Stomach (tissue), 9 donors: ENCODE results near the gene PTGDS. TPM values are rescaled to one million over a fixed set of nuclear protein-coding genes. Genes with fewer than 3 reads are reported as not detected.
A peak's percentile ranks its signal among the peaks of the same experiment; 100 is the strongest.

Experiments used
- DNase-seq, 2 donors: peaks; one replicate each; pipeline versions ENCODE4 v3.0.0 to v3.0.0-alpha.2; 2013 to 2019
- H3K27ac ChIP-seq, 5 donors: fragments of 200-600 bp in 4 of 5; sonication (generic) in 4 of 5; one replicate each; pipeline ENCODE4 v1.5.1; 2013 to 2019; ENCODE audit warnings: mild to moderate bottlenecking in 1 of 5, moderate library complexity in 1 of 5
- H3K27me3 ChIP-seq, 3 donors: fragments of 200-600 bp; sonication (generic); one replicate each; pipeline ENCODE4 v1.5.1; 2017 to 2019; ENCODE audit warnings: mixed run types in 1 of 3
- H3K36me3 ChIP-seq, 4 donors: fragments of 200-600 bp; sonication (generic); 1 replicate in 3 of 4; 2 replicates in 1 of 4; pipeline ENCODE4 v1.5.1; 2016 to 2019
- H3K4me1 ChIP-seq, 4 donors: fragments of 200-600 bp; sonication (generic); one replicate each; pipeline ENCODE4 v1.5.1; 2016 to 2019
- H3K4me3 ChIP-seq, 4 donors: fragments of 200-600 bp; sonication (generic) in 3 of 4; one replicate each; pipeline ENCODE4 v1.5.1; 2016 to 2019; ENCODE audit warnings: mild to moderate bottlenecking in 1 of 4
- H3K9me3 ChIP-seq, 4 donors: fragments of 200-600 bp; sonication (generic); one replicate each; pipeline ENCODE4 v1.5.1; 2016 to 2019
- CTCF ChIP-seq, 7 experiments: fragments of 450-650 bp in 4 of 7; fragments of 200-600 bp in 3 of 7; sonication (generic) in 3 of 7; IDR thresholded peaks; one replicate each; pipeline ENCODE4 v1.5.1; 2016 to 2019; ENCODE audit warnings: antibody characterized with exemption in 7 of 7, control low read depth in 2 of 7, mild to moderate bottlenecking in 1 of 7
- EP300 ChIP-seq: sonication (generic); formaldehyde crosslinking; IDR thresholded peaks from one replicate; pipeline ENCODE4 v1.6.1; 2017; ENCODE audit warnings: antibody characterized with exemption
- POLR2A ChIP-seq, 4 donors: fragments of 450-650 bp; IDR thresholded peaks; one replicate each; pipeline ENCODE4 v1.6.1; 2016; ENCODE audit warnings: antibody characterized with exemption in 4 of 4, control low read depth in 2 of 4, mild to moderate bottlenecking in 1 of 4, moderate library complexity in 1 of 4
- POLR2AphosphoS5 ChIP-seq, 3 donors: sonication (generic); formaldehyde crosslinking; IDR thresholded peaks; one replicate each; pipeline ENCODE4 v1.6.1; 2016; ENCODE audit warnings: antibody characterized with exemption in 3 of 3
- WGBS, 5 donors: extraction: QIAGEN DNeasy Blood & Tissue Kit in 3 of 5; methylation state at CpG; one replicate each; pipeline versions ENCODE4 v1.1.5 to v1.1.7; 2013 to 2018; 5-methylcytosine and 5-hydroxymethylcytosine counted together
- intact Hi-C: fragments of 100-400 bp; cut with DNase I; formaldehyde crosslinking; loops from one replicate; pipeline ENCODE4 v1.15.1; 2023; ENCODE audit warnings: low total_unique reads
- polyA plus RNA-seq, 3 donors: library from polyadenylated mRNA; stranded (reverse); fragments of 200-250 nt; gene quantifications; one replicate each; pipeline ENCODE4 v1.2.3, GENCODE V29; 2013
- total RNA-seq, 5 donors: library from RNA; depleted of rRNA; stranded (reverse); fragments of >200 nt; gene quantifications; one replicate each; pipeline versions ENCODE4 v1.1.0 to v1.2.3, GENCODE V29; 2014 to 2016
- donor health status: healthy with polysubstance abuse.
- donor health status: Bipolar disorder and iron deficiency.
- donor health status: healthy.

Gene PTGDS
- total and polyA plus RNA-seq, 8 donors = 2.3 to 64.4 (median 30.6) TPM

- H3K36me3 ChIP-seq = no peaks in the 10 kb centered on the region
- TF ChIP-seq POLR2A (IDR thresholded peaks at IDR 0.05) (no peak), EP300 (no peak), CTCF (IDR thresholded peaks at IDR 0.05) (peak in 2 of 7 experiments; percentile 6 to 24)
- WGBS, 5 donors = 0 to 7% (median 1%) methylated on average over 5 to 97 of the region's 98 CpGs
- intact Hi-C loops = loop anchor here (10.0 kb wide), 1 partner anchor 74 kb away; the partner anchor contains the start of gene LCN12
- no peaks in the 10 kb centered on the region for H3K9me3 ChIP-seq
- H3K4me1 ChIP-seq = peaks cover 40 to 82% (median 64%) of the 10 kb centered on the region in 4 donors
- DNase-seq = peak; percentile 78 to 89
- no peaks in the 10 kb centered on the region for H3K27me3 ChIP-seq
- H3K27ac ChIP-seq = peak overlapping the region; percentile 54 to 81 (median 64)
- H3K4me3 ChIP-seq = peak overlapping the region; percentile 57 to 69 (median 64)
Observed at GRCh38 chr9:137028263-137029057, 51.2 kb downstream of the PTGDS start.

- intact Hi-C loops = loop anchor here (10.0 kb wide), 1 partner anchor 74 kb away; the partner anchor contains the start of gene LCN12
- Histone ChIP-seq H3K4me1 (peaks cover 40 to 75% (median 60%) of the 10 kb centered on the region in 4 donors), H3K27me3 (peaks cover 0 to under 1% (median 0%) of the 10 kb centered on the region in 3 donors), H3K9me3 (no peaks in the 10 kb centered on the region), H3K27ac (peak overlapping the region; percentile 54 to 81 (median 64)), H3K36me3 (no peaks in the 10 kb centered on the region), H3K4me3 (peak overlapping the region; percentile 57 to 69 (median 64))
- TF ChIP-seq POLR2AphosphoS5 (IDR thresholded peaks at IDR 0.05) = peak in 1 of 3 donors; percentile 15
- TF ChIP-seq CTCF (IDR thresholded peaks at IDR 0.05) = peak in 6 of 7 experiments; percentile 37 to 94 (median 88)
- no peak for TF ChIP-seq POLR2A (IDR thresholded peaks at IDR 0.05)
- DNase-seq = peak; percentile 84 to 85
- 25 to 38% (median 28%) methylated on average over 18 to 19 of the region's 19 CpGs for WGBS, 5 donors
Observed at GRCh38 chr9:137029058-137029936, 52.0 kb downstream of the PTGDS start.

GRCh38 chr9:137030006-137030405 is 52.7 kb downstream of the PTGDS start:
- H3K4me3 ChIP-seq = peak overlapping the region in 2 of 4 donors; percentile 68 to 69
- peak overlapping the region in 2 of 5 donors; percentile 59 to 81 for H3K27ac ChIP-seq
- peaks cover 0 to 6% (median 0%) of the 10 kb centered on the region in 3 donors for H3K27me3 ChIP-seq
- TF ChIP-seq EP300 (no peak), CTCF (IDR thresholded peaks at IDR 0.05) (no peak), POLR2AphosphoS5 (IDR thresholded peaks at IDR 0.05) (no peak), POLR2A (IDR thresholded peaks at IDR 0.05) (no peak)
- H3K36me3 ChIP-seq = no peaks in the 10 kb centered on the region
- no peak for DNase-seq
- WGBS, 5 donors = 64 to 75% (median 66%) methylated on average over 9 to 15 of the region's 15 CpGs
- peaks cover 48 to 75% (median 65%) of the 10 kb centered on the region in 4 donors for H3K4me1 ChIP-seq
- no peaks in the 10 kb centered on the region for H3K9me3 ChIP-seq
- intact Hi-C loops = no loop called here
